NCI-H446 (cell line): ENCODE data around the gene HDAC9.

Source experiments
- DNase-seq, 2 experiments: peaks; one replicate each; lab custom pipeline; 2025; lab: John Stamatoyannopoulos, UW

HDAC9 gene

DNA sequence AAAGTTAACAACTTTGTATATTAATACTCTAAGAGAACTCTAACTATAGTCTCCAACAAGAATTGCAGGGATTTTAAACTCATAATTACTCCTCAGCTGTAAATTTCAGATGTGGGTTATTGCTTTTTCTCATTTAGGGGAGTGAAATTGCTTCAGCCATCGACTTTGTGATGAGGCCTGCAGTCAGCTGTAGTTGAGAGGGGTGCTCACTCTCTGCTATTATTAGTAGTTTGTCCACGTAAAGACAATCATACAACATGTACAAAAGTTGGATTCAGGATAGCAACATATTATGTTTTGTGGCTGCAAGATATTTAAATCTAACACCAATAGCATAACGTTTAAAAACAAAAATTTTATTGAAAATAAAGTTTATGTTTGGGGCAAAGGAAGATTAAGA, 28.7 kb downstream of the HDAC9 start:
- no peak for DNase-seq

GRCh38 chr7:18526368-18526878, 30.9 kb downstream of the HDAC9 start:
- DNase-seq = no peak

GRCh38 chr7:18529239-18529638, 33.7 kb downstream of the HDAC9 start:
- peak in 1 of 2 experiments; percentile 38 for DNase-seq

GRCh38 chr7:18530224-18531179, 35.0 kb downstream of the HDAC9 start:
- peak; percentile 49 to 62 for DNase-seq

GRCh38 chr7:18531539-18531938, 36.0 kb downstream of the HDAC9 start:
- DNase-seq = no peak

- DNase-seq = no peak
Measured at GRCh38 chr7:18532813-18533212, 37.3 kb downstream of the HDAC9 start.

DNA sequence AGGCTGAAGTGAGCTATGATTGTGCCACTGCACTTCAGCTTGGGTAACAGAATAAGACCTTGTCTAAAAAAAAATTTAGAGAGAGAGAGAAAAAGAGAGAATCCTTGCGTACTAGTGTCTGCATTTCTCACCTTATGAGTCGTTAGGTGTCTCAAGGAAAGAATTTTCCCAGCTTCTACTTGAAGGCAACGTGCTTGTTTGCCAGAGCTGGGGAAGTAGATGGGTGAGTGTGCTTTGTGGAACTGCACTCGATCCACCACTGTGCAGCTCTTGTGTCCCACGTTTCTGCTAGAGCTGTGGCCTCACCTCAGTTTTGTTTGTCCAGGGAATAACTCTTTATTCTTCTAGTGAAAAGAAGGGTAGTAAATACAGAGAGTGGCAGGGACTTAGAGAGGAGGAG, 38.9 kb downstream of the HDAC9 start:
- no peak for DNase-seq

- DNase-seq = peak in 1 of 2 experiments; percentile 25
Measured at GRCh38 chr7:18535810-18536415, 40.4 kb downstream of the HDAC9 start.

GRCh38 chr7:18536486-18536885, 40.9 kb downstream of the HDAC9 start:
- DNase-seq = no peak

- DNase-seq = no peak
Measured at GRCh38 chr7:18538554-18539250, 43.2 kb downstream of the HDAC9 start.

DNA sequence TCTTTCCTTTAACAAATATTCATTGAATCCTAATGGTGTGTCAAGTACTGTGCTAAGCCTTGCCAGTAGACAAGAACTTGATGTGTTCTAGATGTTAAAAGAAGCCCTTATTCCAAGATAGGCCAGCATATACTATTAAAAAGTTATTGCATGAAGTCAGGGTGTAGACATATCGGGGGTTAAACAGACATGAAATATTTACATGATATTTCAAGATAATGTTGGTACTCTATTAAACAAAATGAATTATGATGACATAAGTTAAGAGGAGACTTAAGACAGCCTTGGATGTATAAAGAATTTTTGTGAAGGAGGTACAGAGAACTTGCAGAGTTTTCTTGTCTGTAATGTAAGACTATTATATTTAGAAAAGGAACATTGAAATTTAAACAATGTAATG, 44.8 kb downstream of the HDAC9 start:
- no peak for DNase-seq

DNA sequence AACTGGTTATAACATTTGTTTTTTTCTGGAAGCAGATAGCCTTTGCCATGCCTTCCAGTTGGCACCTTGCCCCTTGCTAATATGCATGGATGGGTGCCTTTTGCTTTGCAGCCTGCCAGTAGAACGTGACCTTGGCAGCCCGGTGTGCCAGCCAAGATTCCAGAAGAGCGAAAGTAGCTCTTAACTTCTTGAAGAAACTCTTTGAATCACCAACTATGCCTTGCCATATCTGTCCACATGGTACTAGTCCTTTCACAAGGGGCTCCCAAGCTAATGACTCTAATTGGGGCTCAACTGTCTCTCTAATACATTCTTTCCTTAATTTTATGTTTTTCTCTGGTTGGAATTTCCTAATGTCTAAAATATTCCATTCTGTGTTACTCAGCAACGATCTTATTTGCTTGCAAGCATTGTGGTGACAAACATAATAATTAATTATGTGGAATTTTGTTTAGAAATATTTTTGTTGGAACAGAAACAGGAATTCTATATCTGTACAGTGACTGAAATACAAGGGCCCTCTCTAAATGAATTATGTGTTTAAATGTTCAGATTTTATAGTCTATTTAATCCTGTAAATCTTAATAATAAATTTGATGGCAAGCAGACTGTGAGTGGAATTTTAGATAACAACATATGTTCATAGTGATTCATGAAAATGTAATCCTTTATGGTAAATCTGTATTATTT, 45.8 kb downstream of the HDAC9 start:
- DNase-seq = peak; percentile 88 to 93

DNA sequence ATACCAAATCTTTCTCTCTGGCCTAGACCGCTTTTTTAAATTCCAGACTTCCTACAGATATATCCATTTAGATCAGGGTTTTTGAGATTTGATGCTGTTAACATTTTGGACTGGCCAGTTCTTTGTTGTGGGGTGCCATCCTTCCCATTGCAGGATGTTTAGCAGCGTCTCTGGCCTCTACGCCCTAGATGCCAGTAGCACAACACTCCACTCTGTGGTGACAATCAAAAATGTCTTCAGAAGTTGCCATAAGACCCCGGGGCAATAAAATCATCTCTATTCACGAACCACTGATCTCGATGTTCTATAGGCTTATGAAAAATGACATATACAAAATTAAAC, 46.3 kb downstream of the HDAC9 start:
- no peak for DNase-seq

DNA sequence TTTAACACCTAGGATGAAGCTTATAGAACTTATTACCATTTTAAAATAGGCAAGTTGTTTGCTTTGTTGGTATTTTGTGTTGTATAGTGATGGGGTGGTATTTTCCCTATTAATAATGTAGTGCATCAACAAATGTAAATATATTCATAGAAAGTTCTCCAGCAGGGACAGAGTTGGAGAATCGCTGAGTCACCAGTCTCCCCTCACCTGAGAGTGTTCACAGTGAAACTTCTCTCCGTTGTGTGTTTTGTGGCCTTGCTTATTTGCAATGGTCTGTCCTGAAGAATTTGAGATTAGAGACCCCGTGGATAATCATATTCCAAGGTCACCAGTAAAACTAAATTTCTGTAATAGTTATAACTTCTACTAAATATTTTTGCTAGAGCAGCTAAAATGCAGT, 51.0 kb downstream of the HDAC9 start:
- DNase-seq = no peak

DNA sequence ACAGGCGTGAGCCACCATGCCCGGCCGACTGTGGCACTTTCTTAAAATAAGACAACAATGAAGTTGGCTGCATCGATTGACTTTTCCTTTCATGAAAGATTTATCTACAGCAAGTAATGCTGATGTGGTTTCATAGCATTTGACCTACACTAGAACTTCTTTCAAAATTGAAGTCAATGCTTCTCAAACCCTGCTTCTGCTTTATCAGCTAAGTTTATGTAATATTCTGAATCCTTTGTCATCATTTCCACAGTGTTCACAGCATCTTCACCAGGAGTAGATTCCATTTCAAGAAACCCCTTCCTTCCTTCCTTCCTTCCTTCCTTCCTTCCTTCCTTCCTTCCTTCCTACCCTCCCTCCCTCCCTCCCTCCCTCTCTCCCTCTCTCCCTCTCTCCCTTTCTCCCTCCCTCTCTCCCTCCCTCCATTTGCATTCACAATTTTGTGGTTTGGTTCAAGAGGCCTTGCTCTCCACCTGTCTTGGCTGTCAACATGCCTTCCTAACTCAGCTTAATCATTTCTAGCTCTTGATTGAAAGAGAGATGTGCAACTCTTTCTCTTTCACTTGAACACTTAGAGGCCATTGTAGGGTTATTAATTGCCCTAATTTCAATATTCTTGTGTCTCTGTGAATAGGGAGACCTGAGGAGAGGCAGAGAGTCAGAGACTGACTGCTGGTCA, 52.1 kb downstream of the HDAC9 start:
- DNase-seq = no peak

DNA sequence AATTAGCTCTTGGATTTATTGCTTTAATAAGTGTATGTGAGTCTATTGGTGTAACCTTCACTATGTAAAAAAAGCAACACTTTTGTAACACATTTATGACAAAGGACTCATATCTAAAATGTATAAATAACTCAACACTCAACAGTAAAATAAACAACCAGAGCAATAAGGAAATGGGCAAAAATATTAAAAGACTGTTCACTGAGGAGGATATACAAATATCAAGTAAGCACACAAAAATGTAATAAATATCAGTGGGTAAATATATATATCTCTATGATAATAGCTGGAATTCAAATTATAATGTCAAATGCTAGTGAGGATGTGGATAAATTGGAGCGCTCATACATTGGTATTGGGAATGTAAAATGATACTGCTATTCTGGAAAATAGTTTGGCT, 53.0 kb downstream of the HDAC9 start:
- no peak for DNase-seq

- peak in 1 of 2 experiments; percentile 43 for DNase-seq
Measured at GRCh38 chr7:18550574-18550973, 55.0 kb downstream of the HDAC9 start.

- DNase-seq = peak in 1 of 2 experiments; percentile 31
Measured at GRCh38 chr7:18552316-18552916, 56.9 kb downstream of the HDAC9 start.

DNA sequence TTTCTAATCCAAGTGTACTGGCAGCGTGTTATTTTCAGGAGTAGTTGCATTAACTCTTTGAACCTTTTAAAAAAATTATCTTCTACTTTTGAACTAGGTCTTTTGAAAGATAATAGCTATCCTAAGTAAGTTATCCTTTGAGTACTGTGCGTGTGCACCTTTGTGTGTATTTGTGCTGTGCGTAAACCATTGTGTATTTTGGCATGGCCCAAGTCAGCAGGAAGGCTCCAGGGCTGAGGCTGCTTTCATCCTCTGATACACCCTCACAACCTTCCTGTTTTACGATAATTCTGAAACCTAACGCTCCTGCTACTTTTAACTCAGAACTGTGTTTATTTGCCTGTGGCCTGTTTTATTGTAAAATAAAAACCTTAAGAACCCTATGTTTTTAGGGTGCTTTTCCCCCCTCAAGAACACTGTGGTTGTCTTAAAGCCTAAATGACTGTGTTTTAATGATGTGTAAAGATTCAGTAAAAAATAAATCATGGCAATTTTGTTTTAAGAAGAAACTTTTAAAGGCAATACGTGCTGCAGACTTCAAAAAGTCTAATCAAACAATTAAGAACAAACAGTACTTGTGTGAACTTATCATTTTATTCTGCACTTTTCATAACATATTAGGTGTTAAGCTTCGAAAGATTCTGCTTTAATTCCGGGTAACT, 57.5 kb downstream of the HDAC9 start:
- peak in 1 of 2 experiments; percentile 55 for DNase-seq

GRCh38 chr7:18553605-18554003, 58.1 kb downstream of the HDAC9 start:
- no peak for DNase-seq
